ENCODE results near the gene PSME2. TPM values are rescaled to one million over a fixed set of nuclear protein-coding genes. Genes with fewer than 3 reads are reported as not detected.

The PSME2 gene
- total and polyA plus RNA-seq, 2 of the 13 experiments (the other 11 are each of a cell fraction or from before 2014, with no cell fraction given), result 332 to 716 TPM

- TF ChIP-seq CEBPZ (IDR thresholded peaks at IDR 0.05; ENCODE audit: low read length), result no peak
- TF ChIP-seq ZNF777 (CRISPR knock-in tag; IDR thresholded peaks at IDR 0.05), result no peak
- TF ChIP-seq YEATS2 (CRISPR knock-in tag; IDR thresholded peaks at IDR 0.05; ENCODE audit: borderline replicate concordance), result peak; percentile 33; the same call in 1 of the 2 replicates
- 0 out of 2 replicates have a peak, but pooled peaks have one; percentile 65 for TF ChIP-seq ZNF550 (CRISPR knock-in tag; IDR thresholded peaks at IDR 0.05; ENCODE audit: borderline replicate concordance)
- peak; percentile 76; the same call in 1 of the 2 replicates for TF ChIP-seq ZNF124 (CRISPR knock-in tag; IDR thresholded peaks at IDR 0.05)
- peak; percentile 54 for TF ChIP-seq FOXA3 (CRISPR knock-in tag; IDR thresholded peaks at IDR 0.05)
- TF ChIP-seq GMEB1 (CRISPR knock-in tag; IDR thresholded peaks at IDR 0.05; ENCODE audit: borderline replicate concordance), result no peak
- TF ChIP-seq SOX6 (IDR thresholded peaks at IDR 0.05), result no peak
- TF ChIP-seq SOX6 (CRISPR knock-in tag; IDR thresholded peaks at IDR 0.05), result peak; percentile 66; the same call in 1 of the 2 replicates
- TF ChIP-seq SNAPC4 (CRISPR knock-in tag; IDR thresholded peaks at IDR 0.05), result 0 out of 2 replicates have a peak, but pooled peaks have one; percentile 44
- TF ChIP-seq SRSF9 (IDR thresholded peaks at IDR 0.05; ENCODE audit: borderline replicate concordance, insufficient read depth, low read depth, low read length, poor library complexity, severe bottlenecking), result no peak
- peak; percentile 64; the same call in 1 of the 2 replicates for TF ChIP-seq ZHX1 (CRISPR knock-in tag; IDR thresholded peaks at IDR 0.05; ENCODE audit: low read depth)
- peak; percentile 39; the same call in 1 of the 2 replicates for TF ChIP-seq CEBPG (CRISPR knock-in tag; IDR thresholded peaks at IDR 0.05)
- TF ChIP-seq JUNB (CRISPR knock-in tag; IDR thresholded peaks at IDR 0.05; ENCODE audit: borderline replicate concordance), result no peak
Observed at GRCh38 chr14:24130717-24131548, 15.5 kb downstream of the PSME2 start (continued).
